ENCODE data around the gene LCAT.

GRCh38 chr16:67968400-67969253 lies 24.7 kb upstream of the LCAT start, which contains the start of gene SLC12A4:
- no peak for TF ChIP-seq CTCF (IDR thresholded peaks at IDR 0.05)
- peak; percentile 56 for TF ChIP-seq POLR2A (IDR thresholded peaks at IDR 0.05)
